HG03280 (cell line): ENCODE results near the gene CACNA1D.

Experiments
- ATAC-seq: cut with Tn5 transposase; IDR thresholded peaks from one replicate; pipeline ENCODE4 v1.9.1; 2021; ENCODE audit warnings: mild to moderate bottlenecking, moderate library complexity; ENCODE audit not compliant: unreplicated experiment

The CACNA1D gene

DNA sequence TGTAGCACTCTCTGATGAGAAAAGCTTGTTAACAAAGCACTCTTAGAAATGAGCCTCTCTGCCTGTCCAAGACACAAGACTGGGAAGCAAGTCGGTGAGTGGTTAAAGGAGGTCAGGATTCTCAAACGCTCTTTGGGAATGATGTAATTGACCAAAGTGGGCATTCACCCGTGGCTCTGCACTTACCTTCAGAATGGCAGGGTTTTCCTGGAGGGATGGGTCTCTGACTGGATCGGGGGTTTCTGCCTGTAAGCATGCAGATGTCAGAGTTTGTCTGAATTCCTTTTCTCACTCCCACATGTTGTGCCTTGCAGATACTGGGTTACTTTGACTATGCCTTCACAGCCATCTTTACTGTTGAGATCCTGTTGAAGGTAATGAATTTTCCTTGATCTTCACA is 245.6 kb downstream of the CACNA1D start:
- ATAC-seq, result no peak

DNA sequence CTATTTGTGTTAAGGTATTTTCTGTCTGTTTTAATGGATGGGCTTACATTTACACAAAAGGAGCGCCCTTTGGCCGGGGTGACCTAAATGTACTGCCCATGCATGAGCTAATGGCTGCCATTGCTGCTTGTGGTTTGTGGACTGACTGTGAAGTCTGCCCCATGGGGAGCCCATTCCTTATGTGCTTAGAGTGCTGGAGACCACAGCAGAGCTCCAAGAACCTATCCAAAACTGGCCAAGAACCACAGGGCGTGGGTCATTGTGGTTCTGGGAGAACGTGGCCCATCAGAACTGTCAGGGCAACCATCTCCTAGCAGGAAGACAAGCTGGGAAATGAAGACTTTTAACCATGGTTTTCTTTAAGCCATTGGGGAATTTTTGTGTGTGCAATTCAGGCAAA is 246.5 kb downstream of the CACNA1D start:
- no peak for ATAC-seq

DNA sequence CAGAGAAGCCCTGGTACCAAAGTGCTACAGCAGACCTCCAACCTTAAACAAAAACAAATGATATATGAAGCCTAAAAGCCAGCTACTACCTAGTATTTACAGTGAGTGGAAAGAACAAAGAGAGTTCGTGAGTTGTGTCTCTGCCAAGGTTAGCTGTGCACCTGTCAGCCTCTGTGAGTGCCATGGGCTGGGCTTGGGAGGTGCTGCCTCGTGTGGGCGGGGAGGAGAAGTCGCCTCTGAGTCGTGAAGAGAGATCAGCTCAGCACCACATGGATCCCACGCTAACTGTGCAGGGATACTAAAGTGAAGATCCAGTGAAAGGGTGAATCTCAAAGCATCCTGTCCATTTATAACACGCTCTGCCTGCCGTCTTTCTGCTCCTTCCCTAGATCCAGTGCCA is 249.9 kb downstream of the CACNA1D start:
- no peak for ATAC-seq

DNA sequence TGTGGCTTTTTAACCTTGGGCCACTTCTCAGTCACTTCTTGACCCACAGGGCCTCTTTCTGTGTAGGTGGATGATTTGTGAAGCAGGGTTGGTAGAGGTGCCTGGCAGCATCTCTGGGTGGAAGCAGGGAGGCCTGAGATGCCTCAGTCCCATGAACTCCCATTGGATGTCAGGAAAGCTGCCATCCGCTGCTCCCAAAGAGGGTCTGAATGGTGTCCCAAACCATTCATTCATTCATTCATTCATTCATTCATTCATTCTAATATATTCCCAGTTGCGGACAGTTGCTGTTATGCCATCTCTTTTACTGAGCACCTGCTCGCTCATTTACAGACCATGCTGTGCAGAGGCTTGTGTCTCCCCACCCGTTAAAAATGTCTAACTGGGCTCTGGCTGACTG is 253.1 kb downstream of the CACNA1D start:
- ATAC-seq, result no peak

DNA sequence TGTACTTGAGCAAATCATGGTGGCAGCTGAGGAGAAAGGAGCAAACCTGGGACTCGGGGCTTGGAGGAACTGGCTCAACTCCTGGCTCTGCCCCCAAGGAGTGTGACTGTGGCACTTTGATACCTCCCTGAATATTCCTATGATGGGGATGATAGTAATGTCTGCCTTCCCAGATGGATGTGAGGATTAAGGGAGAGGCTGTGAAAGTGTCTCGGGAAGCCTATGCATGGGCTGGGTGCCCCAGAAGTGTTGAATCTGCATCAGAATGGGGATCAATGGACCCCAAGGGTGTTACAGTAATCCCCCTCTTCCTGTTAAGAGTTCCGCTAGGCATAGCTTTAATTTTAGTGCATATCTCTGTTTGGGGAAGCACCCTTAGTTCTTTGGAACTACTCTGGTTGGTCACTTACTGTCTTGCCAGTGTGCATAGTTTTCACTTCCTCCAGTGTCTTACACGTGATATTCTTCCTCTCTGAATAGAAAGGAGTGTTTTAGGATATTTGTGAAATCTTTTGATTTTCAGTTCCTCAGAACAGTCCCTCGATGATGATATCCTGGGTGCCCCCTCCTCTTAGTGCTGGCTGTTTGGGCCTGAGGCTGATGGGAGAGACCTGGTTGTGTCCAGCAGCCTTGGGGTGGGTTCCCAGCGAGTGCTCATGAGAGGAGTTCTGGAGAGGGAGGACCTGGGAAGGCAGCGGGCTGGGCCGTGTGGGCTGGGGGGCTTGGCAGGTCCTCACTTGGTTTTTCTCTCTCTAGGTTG is 254.3 kb downstream of the CACNA1D start:
- peak; percentile 80 for ATAC-seq

DNA sequence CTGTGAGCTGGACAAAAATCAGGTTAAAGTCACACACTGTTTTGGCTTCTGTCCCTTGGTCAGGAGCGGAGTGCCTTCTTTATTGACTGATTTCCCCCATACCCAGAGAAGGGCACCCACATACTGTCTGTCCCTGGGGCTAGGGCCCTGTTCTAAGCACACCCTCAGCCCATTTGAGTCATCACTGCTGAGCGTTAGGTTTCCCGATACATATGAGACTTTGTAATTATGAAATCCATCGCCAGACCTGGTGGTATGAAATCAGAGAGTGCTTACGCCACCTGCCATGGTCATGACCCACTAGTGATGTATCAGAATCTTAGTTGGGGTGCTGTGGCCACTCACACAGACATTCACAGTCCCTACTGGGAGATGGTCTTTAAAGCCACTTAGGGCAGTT is 255.0 kb downstream of the CACNA1D start:
- ATAC-seq, result no peak

DNA sequence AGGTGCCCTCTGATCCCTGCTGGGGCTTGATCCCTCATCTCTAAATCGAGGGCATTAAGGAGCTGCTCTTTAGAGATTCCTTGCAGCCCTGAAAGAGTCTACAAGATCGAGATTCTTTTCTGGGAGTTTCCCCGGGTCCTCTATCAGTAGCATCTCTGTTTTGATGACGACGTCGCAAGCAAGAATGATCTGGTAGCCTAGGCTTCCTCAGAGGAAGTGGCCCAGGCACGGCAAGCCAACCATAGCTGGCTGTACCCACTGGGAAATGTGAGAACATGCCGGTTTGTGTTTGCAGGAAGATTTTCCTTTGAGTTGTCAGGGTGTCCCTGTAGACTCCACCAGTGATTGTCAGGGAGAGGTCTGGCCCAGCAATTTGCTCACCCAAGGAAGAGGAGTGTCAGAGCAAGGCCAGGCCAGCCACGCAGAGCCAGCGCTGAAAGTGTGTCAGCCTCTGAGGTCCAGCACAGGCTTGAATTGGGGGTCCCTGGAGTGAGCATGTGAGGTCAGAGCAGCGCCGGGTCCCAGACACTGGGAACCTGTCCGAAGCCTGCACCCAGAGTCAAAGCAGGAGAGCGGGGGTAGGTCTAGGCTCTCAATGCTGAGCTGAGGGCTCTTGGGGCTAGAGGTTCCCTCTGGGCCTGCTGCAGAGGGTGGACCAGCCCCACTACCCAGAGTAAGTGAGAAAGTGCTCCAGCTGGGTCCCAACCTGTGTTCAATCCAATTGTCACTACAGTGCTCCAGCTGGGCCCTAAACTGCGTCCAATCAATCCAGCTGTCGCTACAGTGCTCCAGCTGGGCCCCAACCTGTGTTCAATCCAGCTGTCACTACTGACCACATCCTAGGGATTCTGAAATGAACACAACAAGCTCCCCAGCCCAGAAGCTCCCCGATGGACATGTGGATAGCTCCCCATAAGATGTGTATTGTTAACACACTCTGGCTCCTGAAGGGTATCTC is 256.1 kb downstream of the CACNA1D start:
- ATAC-seq, result no peak

DNA sequence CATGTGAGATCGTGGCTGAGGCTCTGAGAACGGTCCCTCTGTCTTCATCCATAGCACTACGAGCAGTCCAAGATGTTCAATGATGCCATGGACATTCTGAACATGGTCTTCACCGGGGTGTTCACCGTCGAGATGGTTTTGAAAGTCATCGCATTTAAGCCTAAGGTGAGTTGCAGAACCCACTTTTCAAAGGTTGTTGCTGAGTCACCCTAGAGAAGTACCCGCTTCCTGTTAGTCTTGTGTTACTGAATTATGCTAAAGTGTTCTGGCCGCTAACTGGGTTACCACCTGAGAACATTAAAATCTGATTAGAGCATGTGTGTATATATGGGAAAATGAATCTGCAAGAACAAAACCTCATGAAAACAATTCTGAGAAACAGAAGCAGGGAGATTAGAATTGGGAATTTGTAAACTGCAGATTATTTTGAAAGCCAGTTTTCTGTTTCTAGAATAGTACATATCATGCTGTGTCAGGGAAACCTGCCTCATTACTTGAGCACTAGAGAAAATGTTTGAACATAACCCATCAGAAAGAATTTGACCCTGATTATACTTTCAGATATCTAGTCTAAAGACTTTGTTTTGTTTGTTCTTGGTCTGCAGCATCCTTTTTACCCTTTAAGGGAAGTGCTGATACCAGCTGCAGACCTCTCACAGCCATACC is 259.2 kb downstream of the CACNA1D start:
- no peak for ATAC-seq

DNA sequence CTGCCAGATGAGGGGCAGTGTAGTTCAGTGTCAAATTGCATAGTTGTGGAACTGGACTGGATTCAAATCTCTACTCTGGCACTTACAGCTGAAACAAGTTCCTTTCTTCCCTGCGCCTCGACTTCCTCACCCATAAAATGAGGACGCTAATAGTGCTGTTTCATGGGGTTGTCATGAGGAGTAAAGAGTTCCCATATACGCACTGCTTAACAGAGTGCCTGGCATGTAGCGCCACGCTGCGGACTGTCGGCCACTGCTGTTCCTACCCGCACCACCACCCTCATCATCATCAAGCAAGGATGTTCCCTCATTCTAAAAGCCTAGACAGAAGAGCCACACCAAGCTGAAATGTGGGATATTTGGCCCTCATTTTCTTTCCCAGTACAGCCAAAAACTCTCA is 259.9 kb downstream of the CACNA1D start:
- no peak for ATAC-seq

DNA sequence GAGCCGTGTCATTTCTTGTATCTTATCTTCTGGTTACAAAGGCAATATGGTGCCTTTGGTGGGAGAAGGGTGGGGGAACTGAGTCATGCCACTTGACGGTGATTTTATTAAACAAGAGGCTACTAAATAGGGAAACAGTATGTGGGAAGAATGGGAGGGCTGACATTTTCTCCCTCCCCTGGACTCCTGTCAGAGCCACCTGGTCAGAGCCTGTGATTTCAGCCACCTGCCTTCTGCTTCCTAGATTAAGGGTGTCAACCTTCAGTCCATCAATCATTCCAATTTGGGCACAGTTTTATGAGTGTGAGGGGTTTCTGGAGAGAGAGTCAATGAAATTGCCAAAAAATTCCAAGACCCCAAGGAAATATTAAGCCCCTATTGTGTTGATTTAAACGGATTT is 264.4 kb downstream of the CACNA1D start:
- ATAC-seq, result no peak

DNA sequence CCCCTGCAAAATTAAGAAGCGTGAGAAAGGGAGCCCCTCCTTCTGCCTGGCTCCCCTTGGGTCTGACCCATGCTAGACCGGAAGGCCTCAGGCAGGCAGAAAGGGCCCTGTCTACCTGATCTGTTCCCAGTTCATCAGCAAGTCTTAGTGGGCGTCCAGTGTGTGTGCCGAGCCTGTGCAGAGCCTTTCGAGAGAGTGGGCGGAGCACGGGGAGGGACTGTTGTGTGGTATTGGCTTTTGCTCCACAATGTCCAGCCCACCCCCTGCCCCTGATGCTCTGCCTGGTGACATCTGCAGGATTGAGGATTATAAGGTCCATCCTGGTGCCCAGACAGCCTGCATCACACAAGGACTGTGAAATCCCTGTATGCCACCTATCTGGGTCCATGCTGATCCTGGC is 268.9 kb downstream of the CACNA1D start:
- ATAC-seq, result no peak

DNA sequence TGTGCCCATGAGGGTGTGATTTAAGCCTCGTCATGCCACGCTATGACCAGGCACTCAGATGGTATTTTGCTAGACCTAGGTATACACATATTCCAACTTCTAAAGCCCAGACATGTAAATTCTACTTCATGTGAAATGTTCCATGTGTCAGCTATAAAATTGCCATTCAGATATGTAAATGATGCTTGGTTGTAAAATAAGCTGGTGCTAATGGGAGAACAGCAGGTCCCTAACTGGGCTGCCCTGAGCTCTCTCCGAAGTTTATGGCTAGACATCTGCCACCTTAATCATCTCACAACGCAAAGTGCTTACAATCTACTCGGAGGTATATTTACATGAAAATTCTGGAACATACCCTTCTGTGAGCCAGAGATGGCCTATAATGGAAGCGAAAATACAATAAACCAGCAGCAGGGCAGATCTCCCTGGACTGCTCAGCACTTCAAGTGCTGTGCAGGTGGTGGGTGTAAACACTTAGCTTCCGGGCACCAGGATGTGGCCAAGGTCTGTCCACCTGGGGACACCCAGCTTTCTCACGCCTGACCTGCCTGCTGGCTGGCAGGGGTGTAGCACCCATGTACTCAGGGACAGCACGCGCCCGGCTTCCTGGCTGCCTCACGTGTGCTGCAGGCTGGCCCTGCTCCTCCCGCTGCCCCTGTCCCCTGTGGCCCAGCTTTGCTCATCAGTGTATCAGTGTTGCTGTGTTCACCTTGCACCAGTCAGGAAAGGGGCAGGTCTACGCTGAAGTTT is 269.8 kb downstream of the CACNA1D start:
- no peak for ATAC-seq

DNA sequence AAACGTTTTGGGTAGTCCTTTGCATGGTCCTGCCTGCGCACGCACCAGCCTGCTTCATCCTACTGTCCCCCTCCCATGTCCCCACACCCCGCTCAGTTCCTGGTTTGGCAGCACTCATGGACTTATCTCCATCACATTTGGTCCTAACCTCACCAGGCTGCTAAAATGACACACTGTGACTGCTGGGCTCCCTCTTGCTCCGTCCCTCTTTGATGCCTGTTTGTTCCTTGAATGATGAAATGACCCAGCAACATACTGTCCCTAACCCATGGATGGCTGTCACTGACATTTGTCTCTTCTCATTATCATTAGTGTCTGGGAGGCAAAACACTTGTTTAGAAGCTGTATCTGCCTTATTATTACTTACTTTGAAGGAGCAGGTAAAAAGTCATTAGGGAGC is 271.3 kb downstream of the CACNA1D start:
- ATAC-seq, result no peak

DNA sequence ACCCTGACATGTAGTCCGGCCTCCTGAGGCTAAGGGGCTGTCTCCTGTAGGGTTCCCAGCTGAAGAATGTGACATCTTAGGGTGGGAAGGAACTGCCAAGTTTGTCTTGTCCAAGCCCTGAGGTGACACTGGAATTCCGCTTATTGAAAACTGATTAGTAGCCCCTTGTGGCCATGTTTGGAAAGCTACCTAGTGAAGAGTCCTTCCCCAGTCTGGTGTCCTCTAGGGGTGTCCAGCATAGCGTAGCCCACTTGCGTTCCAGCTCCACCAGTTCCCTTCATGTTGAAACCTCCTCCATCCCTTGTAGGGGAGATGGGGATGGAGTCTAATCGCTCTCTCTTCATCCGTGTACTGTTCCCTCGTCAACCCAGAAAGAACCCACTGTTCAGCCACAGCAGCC is 272.3 kb downstream of the CACNA1D start:
- ATAC-seq, result no peak

DNA sequence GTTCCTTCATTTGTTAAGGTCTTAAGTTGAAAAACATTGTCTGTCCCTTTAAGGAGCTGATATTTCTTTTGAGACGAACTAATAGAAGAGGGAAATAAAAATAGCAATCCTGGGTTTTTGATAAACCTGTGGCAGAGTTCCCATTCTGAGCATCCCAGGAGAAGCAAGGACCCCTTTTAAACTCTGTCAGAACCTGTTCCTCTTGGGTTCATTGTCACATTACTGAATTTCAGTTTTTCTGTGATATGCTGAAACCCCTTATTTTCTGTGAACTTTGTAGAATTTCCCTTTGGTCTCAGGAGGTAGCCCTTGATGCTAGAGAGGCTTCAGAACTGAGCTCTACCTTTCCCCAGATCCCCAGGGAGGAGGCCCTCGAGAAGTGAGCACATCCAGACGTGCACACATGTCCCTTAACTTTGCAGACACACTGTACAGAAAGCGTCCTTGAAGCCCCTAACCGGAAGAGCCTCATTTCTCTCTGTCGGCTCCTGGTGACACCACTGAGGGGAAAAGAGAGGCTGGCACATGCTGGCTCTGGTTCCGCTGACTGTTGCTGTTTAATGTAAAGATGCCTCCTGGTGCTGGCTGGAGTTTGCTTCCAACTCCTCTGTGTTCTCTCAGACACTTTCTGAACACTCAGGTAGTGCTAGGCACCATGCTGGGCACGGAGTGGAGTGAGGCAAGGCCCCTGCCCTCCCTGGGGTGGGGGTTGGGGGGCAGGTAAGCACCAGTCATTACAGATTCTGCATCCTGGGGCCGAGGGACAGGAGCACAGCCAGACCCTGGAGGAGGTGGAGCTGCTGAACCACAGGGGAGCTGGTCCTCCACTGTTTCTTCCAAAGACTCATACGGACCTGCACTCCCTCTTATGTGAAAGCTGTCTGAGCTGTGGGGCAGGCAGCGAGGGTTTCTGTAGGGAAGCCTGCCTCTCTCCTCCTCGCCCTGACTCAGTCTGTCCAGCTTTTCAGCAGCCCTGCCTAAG is 274.4 kb downstream of the CACNA1D start:
- ATAC-seq, result no peak

DNA sequence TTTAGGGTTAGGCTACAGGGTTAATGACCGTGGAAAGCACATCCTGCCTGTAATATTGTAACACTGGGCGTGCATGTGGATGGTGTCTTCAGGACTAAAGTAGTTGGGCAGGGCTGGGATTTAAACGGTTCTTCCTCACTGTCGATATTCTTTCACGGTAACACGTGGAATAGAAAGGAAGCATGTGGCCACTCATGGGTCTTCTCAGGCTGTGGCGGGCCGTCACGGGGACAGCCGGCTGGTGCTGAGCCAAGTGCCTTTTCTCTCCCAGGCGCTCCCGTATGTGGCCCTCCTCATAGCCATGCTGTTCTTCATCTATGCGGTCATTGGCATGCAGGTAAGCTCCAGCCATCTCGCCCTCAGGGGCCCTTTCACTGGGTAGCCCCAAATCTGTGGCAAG is 278.2 kb downstream of the CACNA1D start:
- no peak for ATAC-seq

DNA sequence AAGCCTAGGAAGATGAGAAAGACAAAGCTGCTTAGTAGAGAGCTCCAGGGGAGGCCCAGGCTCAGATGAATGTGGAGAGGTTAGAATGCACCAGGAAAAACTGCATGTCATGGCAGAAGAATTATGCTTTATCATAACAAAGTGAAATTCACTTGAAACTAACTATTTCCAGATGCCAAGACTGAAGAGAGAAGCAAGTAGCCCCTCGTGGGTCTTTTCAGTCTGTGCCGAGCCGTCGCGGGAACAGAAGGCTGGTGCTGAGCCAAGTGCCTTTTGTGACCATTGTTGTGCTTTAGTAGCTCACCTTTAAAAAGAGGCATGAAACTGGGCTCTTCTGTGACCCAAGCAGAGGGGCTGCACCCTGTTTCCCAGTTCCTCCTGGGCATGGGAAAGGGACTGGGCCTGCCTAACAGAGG is 278.6 kb downstream of the CACNA1D start:
- ATAC-seq, result no peak

DNA sequence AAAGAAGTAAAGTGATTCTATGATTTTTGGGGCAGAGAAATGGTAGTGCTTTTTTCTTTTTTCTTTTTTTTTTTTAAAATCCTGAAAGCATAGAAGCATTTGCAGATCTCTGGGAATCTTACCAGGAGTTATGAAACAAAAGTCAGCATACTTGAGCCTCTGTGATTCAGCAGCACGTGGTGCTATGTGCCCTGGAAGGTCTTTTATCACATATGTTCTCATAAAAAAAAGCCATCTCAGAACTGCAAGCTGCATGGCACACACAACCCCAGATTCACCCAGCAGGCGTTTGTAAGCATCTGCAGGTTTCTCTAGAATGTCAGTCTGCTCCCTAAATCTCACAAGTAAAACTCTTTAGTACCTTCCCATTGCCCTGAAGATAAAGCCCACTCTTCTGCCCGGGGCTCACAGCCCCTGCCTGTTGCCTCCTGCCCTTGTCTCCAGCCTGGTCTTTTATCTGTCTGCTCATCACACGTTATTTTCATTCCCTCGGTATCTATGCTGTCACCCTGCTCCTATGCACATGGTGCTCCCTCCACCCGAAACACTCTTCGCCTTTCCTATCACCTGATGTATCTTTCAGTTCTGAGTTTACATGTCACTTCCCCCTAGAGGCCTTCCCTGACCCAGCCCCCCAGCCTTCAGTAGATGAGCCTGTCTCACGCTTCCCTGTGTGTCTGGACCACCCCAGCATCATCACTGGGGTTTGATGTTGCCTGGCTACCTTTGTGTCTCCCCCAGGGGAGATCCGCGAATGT is 279.4 kb downstream of the CACNA1D start:
- ATAC-seq, result peak; percentile 71

DNA sequence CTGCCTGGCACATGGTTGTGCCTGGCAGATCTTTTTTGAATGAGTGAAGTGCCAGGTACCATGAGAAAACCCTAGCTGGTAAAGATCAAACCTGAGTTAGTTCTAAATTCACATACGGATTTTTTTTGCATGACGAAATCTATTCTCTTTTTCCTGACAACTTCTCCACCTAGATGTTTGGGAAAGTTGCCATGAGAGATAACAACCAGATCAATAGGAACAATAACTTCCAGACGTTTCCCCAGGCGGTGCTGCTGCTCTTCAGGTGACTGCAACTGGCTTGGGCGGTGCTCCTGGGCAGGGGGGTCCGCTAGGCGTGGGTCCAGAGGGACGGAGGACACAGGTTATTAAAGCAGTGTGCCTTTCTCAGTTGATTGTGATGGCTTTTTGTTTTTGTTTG is 280.0 kb downstream of the CACNA1D start:
- ATAC-seq, result no peak
